Ovary (tissue), 3 donors: Measurements from ENCODE around the gene LMOD3.

ENCODE experiments used
- CTCF ChIP-seq, 3 donors: fragments of 450-650 bp in 2 of 3; fragments of 200-600 bp in 1 of 3; IDR thresholded peaks; one replicate each; pipeline versions ENCODE4 v1.5.1 to v1.8.0; 2016 to 2022; ENCODE audit warnings: antibody characterized with exemption in 3 of 3, mild to moderate bottlenecking in 1 of 3
- EP300 ChIP-seq: sonication (generic); formaldehyde crosslinking; IDR thresholded peaks from one replicate; pipeline ENCODE4 v1.6.1; 2017; ENCODE audit warnings: antibody characterized with exemption
- POLR2A ChIP-seq: fragments of 450-650 bp; IDR thresholded peaks from one replicate; pipeline ENCODE4 v1.6.1; 2017; ENCODE audit warnings: antibody characterized with exemption, mild to moderate bottlenecking, moderate library complexity
- donor health status: DM: no; HTN: no; CAD: no.

GRCh38 chr3:69082805-69083204, 39.6 kb downstream of the LMOD3 start:
- TF ChIP-seq CTCF (IDR thresholded peaks at IDR 0.05) (no peak), POLR2A (no peak), EP300 (no peak)
